Measurements from ENCODE around the gene PRCD.

PRCD gene

GRCh38 chr17:76540381-76541300 lies 797 bp downstream of the PRCD start:
- Histone ChIP-seq H3K27ac (ENCODE audit: low read length) (no peak overlapping the region), H4K20me1 (ENCODE audit: insufficient read depth, low read length) (no peaks in the 10 kb centered on the region), H2AFZ (ENCODE audit: low read depth, low read length) (no peak overlapping the region), H3K4me1 (ENCODE audit: insufficient read depth, low read length) (no peaks in the 10 kb centered on the region), H3K9ac (ENCODE audit: low read depth, low read length) (no peak overlapping the region), H3K36me3 (ENCODE audit: insufficient read depth, low read length) (no peaks in the 10 kb centered on the region), H3K4me3 (ENCODE audit: low read depth in 1 of 2, low read length in 2 of 2) (no peak overlapping the region), H3K4me2 (ENCODE audit: insufficient read depth, low read length) (no peak overlapping the region), H3K9me3 (ENCODE audit: insufficient read depth, low read length, severe bottlenecking) (no peaks in the 10 kb centered on the region), H3K79me2 (ENCODE audit: insufficient read depth, low read length) (no peaks in the 10 kb centered on the region), H3K27me3 (ENCODE audit: insufficient read depth, low read length, poor library complexity) (no peaks in the 10 kb centered on the region)
- TF ChIP-seq CTCF (IDR thresholded peaks at IDR 0.05; ENCODE audit: borderline replicate concordance, extremely low read depth, low read length, poor library complexity, severe bottlenecking): no peak
- no peak for TF ChIP-seq EZH2 (IDR thresholded peaks at IDR 0.05; ENCODE audit: borderline replicate concordance, low read depth, low read length, severe bottlenecking)
- peak; percentile 32 for DNase-seq
- peak; percentile 61 for ATAC-seq (ENCODE audit: insufficient read depth, low read depth)

GRCh38 chr17:76541739-76542454 lies 2.1 kb downstream of the PRCD start:
- Histone ChIP-seq H3K4me3 (ENCODE audit: low read depth in 1 of 2, low read length in 2 of 2) (no peak overlapping the region), H3K79me2 (ENCODE audit: insufficient read depth, low read length) (no peaks in the 10 kb centered on the region), H3K27me3 (ENCODE audit: insufficient read depth, low read length, poor library complexity) (no peaks in the 10 kb centered on the region), H3K4me2 (ENCODE audit: insufficient read depth, low read length) (no peak overlapping the region), H3K27ac (ENCODE audit: low read length) (no peak overlapping the region), H3K36me3 (ENCODE audit: insufficient read depth, low read length) (no peaks in the 10 kb centered on the region), H3K9ac (ENCODE audit: low read depth, low read length) (no peak overlapping the region), H4K20me1 (ENCODE audit: insufficient read depth, low read length) (no peaks in the 10 kb centered on the region), H3K9me3 (ENCODE audit: insufficient read depth, low read length, severe bottlenecking) (no peaks in the 10 kb centered on the region), H2AFZ (ENCODE audit: low read depth, low read length) (no peak overlapping the region), H3K4me1 (ENCODE audit: insufficient read depth, low read length) (no peaks in the 10 kb centered on the region)
- TF ChIP-seq EZH2 (IDR thresholded peaks at IDR 0.05; ENCODE audit: borderline replicate concordance, low read depth, low read length, severe bottlenecking) (no peak), CTCF (IDR thresholded peaks at IDR 0.05; ENCODE audit: borderline replicate concordance, extremely low read depth, low read length, poor library complexity, severe bottlenecking) (no peak)
- ATAC-seq (ENCODE audit: insufficient read depth, low read depth) (no peak), DNase-seq (no peak)

DNA sequence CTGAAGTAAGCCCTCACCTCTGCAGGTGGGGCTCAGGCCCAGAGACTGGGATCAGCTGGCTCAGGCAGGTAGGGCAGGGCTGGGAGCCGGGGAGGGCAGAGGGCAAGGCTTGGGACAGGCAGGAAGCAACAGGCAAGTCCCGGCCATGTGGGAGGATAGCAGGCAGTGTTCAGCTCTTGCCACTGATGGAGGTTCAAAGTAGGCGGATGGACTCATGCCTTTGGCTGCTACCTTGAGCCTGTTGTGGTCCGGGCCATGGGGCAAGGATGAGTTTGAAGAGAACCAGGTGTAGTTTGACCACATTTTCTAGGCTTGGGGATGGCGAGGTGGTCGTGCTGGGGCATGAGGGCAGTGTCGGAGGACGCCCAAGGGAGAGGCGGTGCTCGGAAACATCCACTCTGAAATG lies 2.7 kb downstream of the PRCD start:
- no peak overlapping the region for H3K27ac ChIP-seq (ENCODE audit: low read length)
- H3K9me3 ChIP-seq (ENCODE audit: insufficient read depth, low read length, severe bottlenecking): no peaks in the 10 kb centered on the region
- ATAC-seq (ENCODE audit: insufficient read depth, low read depth) (no peak), DNase-seq (no peak)
- no peaks in the 10 kb centered on the region for H3K79me2 ChIP-seq (ENCODE audit: insufficient read depth, low read length)
- peaks cover 7% of the 10 kb centered on the region for H3K4me1 ChIP-seq (ENCODE audit: insufficient read depth, low read length)
- no peak overlapping the region for H3K9ac ChIP-seq (ENCODE audit: low read depth, low read length)
- H3K27me3 ChIP-seq (ENCODE audit: insufficient read depth, low read length, poor library complexity): no peaks in the 10 kb centered on the region
- TF ChIP-seq EZH2 (IDR thresholded peaks at IDR 0.05; ENCODE audit: borderline replicate concordance, low read depth, low read length, severe bottlenecking): no peak
- no peak for TF ChIP-seq CTCF (IDR thresholded peaks at IDR 0.05; ENCODE audit: borderline replicate concordance, extremely low read depth, low read length, poor library complexity, severe bottlenecking)
- no peaks in the 10 kb centered on the region for H3K36me3 ChIP-seq (ENCODE audit: insufficient read depth, low read length)
- H3K4me2 ChIP-seq (ENCODE audit: insufficient read depth, low read length): no peak overlapping the region
- no peaks in the 10 kb centered on the region for H4K20me1 ChIP-seq (ENCODE audit: insufficient read depth, low read length)
- H2AFZ ChIP-seq (ENCODE audit: low read depth, low read length): no peak overlapping the region
- no peak overlapping the region for H3K4me3 ChIP-seq (ENCODE audit: low read depth in 1 of 2, low read length in 2 of 2)

Data from DND-41 (cell line).